ENCODE data around the gene UXS1. TPM values are rescaled to one million over a fixed set of nuclear protein-coding genes. Genes with fewer than 3 reads are reported as not detected.

The UXS1 gene
- total RNA-seq, 1 donor = 22.8 TPM

- DNase-seq (ENCODE audit: insufficient read length, low spot score, missing footprints) = no peak
- Histone ChIP-seq H3K27me3 (ENCODE audit: insufficient read depth, low read length) (peaks cover 5% of the 10 kb centered on the region), H2AFZ (ENCODE audit: low read length) (no peak overlapping the region), H3K4me3 (ENCODE audit: insufficient read depth, low read length) (peak overlapping the region; percentile 28), H3K9me3 (ENCODE audit: low read depth, low read length) (no peaks in the 10 kb centered on the region), H3K4me2 (ENCODE audit: insufficient read depth, low read length) (peak overlapping the region; percentile 62), H3K4me1 (ENCODE audit: insufficient read depth, low read length) (peaks cover 19% of the 10 kb centered on the region), H4K20me1 (ENCODE audit: insufficient read depth, low read length) (no peaks in the 10 kb centered on the region), H3K27ac (ENCODE audit: low read depth, low read length) (no peak overlapping the region), H3K79me2 (ENCODE audit: insufficient read depth, low read length) (no peaks in the 10 kb centered on the region), H3K36me3 (ENCODE audit: insufficient read depth, low read length) (no peaks in the 10 kb centered on the region)
- TF ChIP-seq CTCF (IDR thresholded peaks at IDR 0.05; ENCODE audit: extremely low read depth, low read depth, low read length) = no peak
These were observed 140.5 kb downstream of the UXS1 start for GRCh38 chr2:106053581-106053980.

GRCh38 chr2:106053116-106053515 is 141.0 kb downstream of the UXS1 start:
- Histone ChIP-seq H4K20me1 (ENCODE audit: insufficient read depth, low read length) (no peaks in the 10 kb centered on the region), H3K4me2 (ENCODE audit: insufficient read depth, low read length) (peak overlapping the region; percentile 62), H3K27ac (ENCODE audit: low read depth, low read length) (peak overlapping the region; percentile 16), H3K4me3 (ENCODE audit: insufficient read depth, low read length) (peak overlapping the region; percentile 32), H2AFZ (ENCODE audit: low read length) (no peak overlapping the region), H3K4me1 (ENCODE audit: insufficient read depth, low read length) (peaks cover 19% of the 10 kb centered on the region), H3K27me3 (ENCODE audit: insufficient read depth, low read length) (peaks cover under 1% of the 10 kb centered on the region), H3K9me3 (ENCODE audit: low read depth, low read length) (no peaks in the 10 kb centered on the region), H3K79me2 (ENCODE audit: insufficient read depth, low read length) (no peaks in the 10 kb centered on the region), H3K36me3 (ENCODE audit: insufficient read depth, low read length) (no peaks in the 10 kb centered on the region)
- peak; percentile 85 for DNase-seq (ENCODE audit: insufficient read length, low spot score, missing footprints)
- TF ChIP-seq CTCF (IDR thresholded peaks at IDR 0.05; ENCODE audit: extremely low read depth, low read depth, low read length) = no peak

GRCh38 chr2:106044859-106045258 is 149.2 kb downstream of the UXS1 start:
- no peak overlapping the region for H2AFZ ChIP-seq (ENCODE audit: low read length)
- no peak overlapping the region for H3K4me2 ChIP-seq (ENCODE audit: insufficient read depth, low read length)
- no peak overlapping the region for H3K27ac ChIP-seq (ENCODE audit: low read depth, low read length)
- no peaks in the 10 kb centered on the region for H3K4me1 ChIP-seq (ENCODE audit: insufficient read depth, low read length)
- H3K27me3 ChIP-seq (ENCODE audit: insufficient read depth, low read length) = peaks cover 5% of the 10 kb centered on the region
- no peaks in the 10 kb centered on the region for H3K79me2 ChIP-seq (ENCODE audit: insufficient read depth, low read length)
- H3K9me3 ChIP-seq (ENCODE audit: low read depth, low read length) = no peaks in the 10 kb centered on the region
- TF ChIP-seq CTCF (IDR thresholded peaks at IDR 0.05; ENCODE audit: extremely low read depth, low read depth, low read length) = no peak
- no peaks in the 10 kb centered on the region for H4K20me1 ChIP-seq (ENCODE audit: insufficient read depth, low read length)
- DNase-seq (ENCODE audit: insufficient read length, low spot score, missing footprints) = no peak
- H3K36me3 ChIP-seq (ENCODE audit: insufficient read depth, low read length) = no peaks in the 10 kb centered on the region
- H3K4me3 ChIP-seq (ENCODE audit: insufficient read depth, low read length) = no peak overlapping the region

GRCh38 chr2:106044021-106044420 is 150.1 kb downstream of the UXS1 start:
- Histone ChIP-seq H3K36me3 (ENCODE audit: insufficient read depth, low read length) (no peaks in the 10 kb centered on the region), H3K9me3 (ENCODE audit: low read depth, low read length) (no peaks in the 10 kb centered on the region), H3K4me3 (ENCODE audit: insufficient read depth, low read length) (no peak overlapping the region), H3K27ac (ENCODE audit: low read depth, low read length) (no peak overlapping the region), H3K27me3 (ENCODE audit: insufficient read depth, low read length) (peaks cover 5% of the 10 kb centered on the region), H3K79me2 (ENCODE audit: insufficient read depth, low read length) (no peaks in the 10 kb centered on the region), H2AFZ (ENCODE audit: low read length) (no peak overlapping the region), H3K4me1 (ENCODE audit: insufficient read depth, low read length) (no peaks in the 10 kb centered on the region), H3K4me2 (ENCODE audit: insufficient read depth, low read length) (no peak overlapping the region), H4K20me1 (ENCODE audit: insufficient read depth, low read length) (no peaks in the 10 kb centered on the region)
- no peak for DNase-seq (ENCODE audit: insufficient read length, low spot score, missing footprints)
- no peak for TF ChIP-seq CTCF (IDR thresholded peaks at IDR 0.05; ENCODE audit: extremely low read depth, low read depth, low read length)
